Measurements from ENCODE around the gene DDX24.

DNA sequence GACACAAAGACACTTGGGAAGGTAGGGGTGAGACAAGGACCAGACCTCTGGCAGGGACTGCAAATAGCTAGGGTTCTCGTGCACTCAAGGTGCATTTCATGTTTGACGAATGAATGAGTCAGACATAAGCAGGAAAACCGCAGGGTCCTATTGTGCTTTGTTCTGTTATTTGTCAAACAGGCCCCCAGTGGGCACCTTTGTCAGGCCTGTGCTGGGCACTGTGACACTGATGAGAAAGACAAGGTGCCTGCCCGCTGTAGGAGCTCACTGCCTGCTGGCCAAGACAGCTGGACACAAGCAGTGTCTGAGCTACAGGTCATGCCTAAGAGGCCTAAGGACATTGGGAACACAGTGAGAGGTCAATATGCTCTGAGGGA lies 52.6 kb downstream of the DDX24 start:
- TF ChIP-seq CTCF (IDR thresholded peaks at IDR 0.05) (no peak), POLR2A (IDR thresholded peaks at IDR 0.05) (no peak)

All from heart left ventricle (tissue), 13 donors.